Measurements from ENCODE around the gene TAF11L2.
"Not testable (repeated sequence)": the region's sequence is repeated elsewhere in the genome, so short reads cannot be mapped to it uniquely, and the experiment has no call there.

GRCh38 chr5:17518067-17518466, 20.0 kb downstream of the TAF11L2 start, which contains the start of gene TAF11L3:
- not testable (repeated sequence) for TF ChIP-seq CTCF, POLR2A, POLR2AphosphoS5, EP300 (IDR thresholded peaks at IDR 0.05)

Data from gastroesophageal sphincter (tissue), 3 donors.